Liver (tissue), 9 donors: ENCODE results near the gene PCDH8. TPM values are rescaled to one million over a fixed set of nuclear protein-coding genes. Genes with fewer than 3 reads are reported as not detected.

Experiments used
- DNase-seq: peaks from one replicate; pipeline ENCODE4 v3.0.0-alpha.2; 2017; ENCODE audit warnings: low spot score
- H3K27ac ChIP-seq, 2 donors: one replicate each; pipeline ENCODE4 v1.7.0; 2013; ENCODE audit warnings: inconsistent platforms in 2 of 2, low read length in 2 of 2, control low read depth in 1 of 2, low read depth in 1 of 2, mild to moderate bottlenecking in 1 of 2
- H3K27me3 ChIP-seq, 4 donors: one replicate each; pipeline versions ENCODE4 v1.6.1 to v1.7.0; 2013; ENCODE audit warnings: low read length in 3 of 4, inconsistent platforms in 1 of 4, mild to moderate bottlenecking in 1 of 4, moderate library complexity in 1 of 4; ENCODE audit not compliant: control insufficient read depth in 4 of 4, insufficient read depth in 4 of 4
- H3K36me3 ChIP-seq, 4 donors: one replicate each; pipeline versions ENCODE4 v1.6.1 to v1.7.0; 2013; ENCODE audit warnings: low read length in 3 of 4, mild to moderate bottlenecking in 3 of 4, low read depth in 1 of 4, moderate library complexity in 1 of 4; ENCODE audit not compliant: control insufficient read depth in 4 of 4, insufficient read depth in 3 of 4
- H3K4me1 ChIP-seq, 4 donors: one replicate each; pipeline versions ENCODE4 v1.6.1 to v1.7.0; 2013; ENCODE audit warnings: low read length in 3 of 4, mild to moderate bottlenecking in 3 of 4, moderate library complexity in 1 of 4; ENCODE audit not compliant: control insufficient read depth in 4 of 4, insufficient read depth in 4 of 4
- H3K4me3 ChIP-seq, 3 donors: one replicate each; pipeline versions ENCODE4 v1.6.1 to v1.7.0; 2013; ENCODE audit warnings: low read length in 3 of 3, control low read depth in 1 of 3, low read depth in 1 of 3, mild to moderate bottlenecking in 1 of 3
- H3K9ac ChIP-seq, 2 donors: one replicate each; pipeline ENCODE4 v1.7.0; 2013; ENCODE audit warnings: low read length in 2 of 2, mild to moderate bottlenecking in 2 of 2, moderate library complexity in 2 of 2, control low read depth in 1 of 2, low read depth in 1 of 2
- H3K9me3 ChIP-seq, 4 donors: one replicate each; pipeline versions ENCODE4 v1.6.1 to v1.7.0; 2013; ENCODE audit warnings: low read length in 3 of 4; ENCODE audit not compliant: control insufficient read depth in 4 of 4
- EGR1 ChIP-seq, 2 donors: IDR thresholded peaks; 2 replicates each; pipeline ENCODE4 v1.6.1; 2016 to 2018; ENCODE audit warnings: antibody characterized with exemption in 2 of 2, low read depth in 2 of 2
- FOXA1 ChIP-seq: IDR thresholded peaks from 2 replicates; pipeline ENCODE4 v1.6.1; 2016; ENCODE audit warnings: antibody characterized with exemption
- FOXA2 ChIP-seq: IDR thresholded peaks from 2 replicates; pipeline ENCODE4 v1.6.1; 2016; ENCODE audit warnings: antibody characterized with exemption
- GABPA ChIP-seq, 2 donors: IDR thresholded peaks in 1 of 2; conservative IDR thresholded peaks in 1 of 2; 2 replicates each; pipeline ENCODE4 v1.6.1; 2016; ENCODE audit warnings: antibody characterized with exemption in 2 of 2, mild to moderate bottlenecking in 1 of 2, moderate library complexity in 1 of 2
- HNF4A ChIP-seq, 2 donors: conservative IDR thresholded peaks; 2 replicates each; pipeline ENCODE4 v1.6.1; 2016; ENCODE audit warnings: antibody characterized with exemption in 2 of 2, mild to moderate bottlenecking in 2 of 2
- HNF4G ChIP-seq: IDR thresholded peaks from 2 replicates; pipeline ENCODE4 v1.6.1; 2016; ENCODE audit warnings: antibody characterized with exemption
- JUND ChIP-seq, 2 donors: IDR thresholded peaks; 2 replicates each; pipeline ENCODE4 v1.6.1; 2016; ENCODE audit warnings: antibody characterized with exemption in 2 of 2
- NR2F2 ChIP-seq: IDR thresholded peaks from 2 replicates; pipeline ENCODE4 v1.6.1; 2016; ENCODE audit warnings: antibody characterized with exemption
- RAD21 ChIP-seq, 2 donors: IDR thresholded peaks; 2 replicates each; pipeline ENCODE4 v1.6.1; 2016; ENCODE audit warnings: antibody characterized with exemption in 2 of 2, mild to moderate bottlenecking in 2 of 2
- RXRA ChIP-seq, 2 donors: IDR thresholded peaks; 2 replicates each; pipeline ENCODE4 v1.6.1; 2017 to 2018; ENCODE audit warnings: antibody characterized with exemption in 2 of 2, mild to moderate bottlenecking in 1 of 2
- SP1 ChIP-seq: IDR thresholded peaks from 2 replicates; pipeline ENCODE4 v1.6.1; 2018; ENCODE audit warnings: antibody characterized with exemption, mild to moderate bottlenecking
- TAF1 ChIP-seq: conservative IDR thresholded peaks from 2 replicates; pipeline ENCODE4 v1.6.1; 2016; ENCODE audit warnings: antibody characterized with exemption, mild to moderate bottlenecking
- YY1 ChIP-seq: IDR thresholded peaks from 2 replicates; pipeline ENCODE4 v1.6.1; 2016; ENCODE audit warnings: antibody characterized with exemption, mild to moderate bottlenecking
- WGBS: extraction: QIAGEN DNeasy Blood & Tissue Kit; methylation state at CpG from one replicate; pipeline ENCODE4 v1.1.7; 2013; 5-methylcytosine and 5-hydroxymethylcytosine counted together
- polyA plus RNA-seq, 2 donors: library from polyadenylated mRNA; stranded (reverse) in 1 of 2; unstranded in 1 of 2; fragments of 200-250 nt in 1 of 2; fragments of >200 nt in 1 of 2; fragmentation: Nextera tagmentation in 1 of 2; extraction: Ambion mirVana in 1 of 2; gene quantifications; one replicate each; pipeline versions ENCODE4 v1.2.1 to v1.2.3, GENCODE V29; 2013 to 2015
- total RNA-seq, 2 donors: library from RNA; depleted of rRNA; stranded (reverse); fragments of >200 nt; gene quantifications; one replicate each; pipeline ENCODE4 v1.2.3, GENCODE V29; 2014
- TF ChIP-seq, protein P1 (sequence below): IDR thresholded peaks from 2 replicates; pipeline ENCODE4 v1.6.1; 2016; ENCODE audit warnings: antibody characterized with exemption, mild to moderate bottlenecking
- TF ChIP-seq, protein P2 (sequence below): IDR thresholded peaks from 2 replicates; pipeline ENCODE4 v1.6.1; 2016; ENCODE audit warnings: antibody characterized with exemption
- TF ChIP-seq, protein P3 (sequence below): IDR thresholded peaks from 2 replicates; pipeline ENCODE4 v1.6.1; 2016; ENCODE audit warnings: antibody characterized with exemption
- TF ChIP-seq, protein P4 (sequence below): fragments of 150-350 bp; IDR thresholded peaks from 2 replicates; pipeline ENCODE4 v1.5.1; 2017; ENCODE audit warnings: improper control_type of control experiment, low read depth, low read length; ENCODE audit not compliant: missing input control
- TF ChIP-seq, protein P5 (sequence below): IDR thresholded peaks from 2 replicates; pipeline ENCODE4 v1.6.1; 2016; ENCODE audit warnings: antibody characterized with exemption
- donor health status: healthy.
- donor health status: healthy.
- donor health status: healthy.
- donor health status: healthy.
- donor health status: healthy.

PCDH8 gene
- total and polyA plus RNA-seq, 4 donors = not detected

DNA sequence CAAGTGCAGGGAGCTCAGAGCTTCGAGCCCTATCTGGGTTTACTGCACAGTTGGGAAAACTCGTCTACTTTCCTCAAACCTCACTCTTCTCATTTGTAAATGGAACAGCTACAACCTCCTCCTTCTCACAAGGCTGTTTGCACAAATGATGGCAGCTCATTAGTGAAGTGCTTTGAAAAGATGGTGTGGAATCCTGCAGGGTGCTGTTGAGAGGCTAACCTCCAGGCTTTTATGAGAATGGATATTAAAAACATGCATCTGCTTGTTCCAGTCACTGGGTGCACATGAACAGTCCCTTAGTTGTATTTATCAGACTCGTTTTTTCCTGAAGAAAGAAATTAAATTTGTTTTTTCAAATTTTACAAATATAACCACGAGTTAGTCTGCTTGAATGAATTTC is 36.6 kb downstream of the PCDH8 start (continued):
- TF ChIP-seq, protein P1, sequence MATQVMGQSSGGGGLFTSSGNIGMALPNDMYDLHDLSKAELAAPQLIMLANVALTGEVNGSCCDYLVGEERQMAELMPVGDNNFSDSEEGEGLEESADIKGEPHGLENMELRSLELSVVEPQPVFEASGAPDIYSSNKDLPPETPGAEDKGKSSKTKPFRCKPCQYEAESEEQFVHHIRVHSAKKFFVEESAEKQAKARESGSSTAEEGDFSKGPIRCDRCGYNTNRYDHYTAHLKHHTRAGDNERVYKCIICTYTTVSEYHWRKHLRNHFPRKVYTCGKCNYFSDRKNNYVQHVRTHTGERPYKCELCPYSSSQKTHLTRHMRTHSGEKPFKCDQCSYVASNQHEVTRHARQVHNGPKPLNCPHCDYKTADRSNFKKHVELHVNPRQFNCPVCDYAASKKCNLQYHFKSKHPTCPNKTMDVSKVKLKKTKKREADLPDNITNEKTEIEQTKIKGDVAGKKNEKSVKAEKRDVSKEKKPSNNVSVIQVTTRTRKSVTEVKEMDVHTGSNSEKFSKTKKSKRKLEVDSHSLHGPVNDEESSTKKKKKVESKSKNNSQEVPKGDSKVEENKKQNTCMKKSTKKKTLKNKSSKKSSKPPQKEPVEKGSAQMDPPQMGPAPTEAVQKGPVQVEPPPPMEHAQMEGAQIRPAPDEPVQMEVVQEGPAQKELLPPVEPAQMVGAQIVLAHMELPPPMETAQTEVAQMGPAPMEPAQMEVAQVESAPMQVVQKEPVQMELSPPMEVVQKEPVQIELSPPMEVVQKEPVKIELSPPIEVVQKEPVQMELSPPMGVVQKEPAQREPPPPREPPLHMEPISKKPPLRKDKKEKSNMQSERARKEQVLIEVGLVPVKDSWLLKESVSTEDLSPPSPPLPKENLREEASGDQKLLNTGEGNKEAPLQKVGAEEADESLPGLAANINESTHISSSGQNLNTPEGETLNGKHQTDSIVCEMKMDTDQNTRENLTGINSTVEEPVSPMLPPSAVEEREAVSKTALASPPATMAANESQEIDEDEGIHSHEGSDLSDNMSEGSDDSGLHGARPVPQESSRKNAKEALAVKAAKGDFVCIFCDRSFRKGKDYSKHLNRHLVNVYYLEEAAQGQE = no peak
- TF ChIP-seq HNF4G = no peak
- no peak for TF ChIP-seq YY1
- TF ChIP-seq HNF4A (conservative IDR thresholded peaks at IDR 0.05) = no peak
- TF ChIP-seq JUND (IDR thresholded peaks at IDR 0.05) = no peak
- TF ChIP-seq NR2F2 = no peak
- TF ChIP-seq, protein P2, sequence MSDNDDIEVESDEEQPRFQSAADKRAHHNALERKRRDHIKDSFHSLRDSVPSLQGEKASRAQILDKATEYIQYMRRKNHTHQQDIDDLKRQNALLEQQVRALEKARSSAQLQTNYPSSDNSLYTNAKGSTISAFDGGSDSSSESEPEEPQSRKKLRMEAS = no peak
- TF ChIP-seq SP1 = no peak
- no peak for TF ChIP-seq FOXA1
- TF ChIP-seq, protein P3, sequence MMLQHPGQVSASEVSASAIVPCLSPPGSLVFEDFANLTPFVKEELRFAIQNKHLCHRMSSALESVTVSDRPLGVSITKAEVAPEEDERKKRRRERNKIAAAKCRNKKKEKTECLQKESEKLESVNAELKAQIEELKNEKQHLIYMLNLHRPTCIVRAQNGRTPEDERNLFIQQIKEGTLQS = no peak

DNA sequence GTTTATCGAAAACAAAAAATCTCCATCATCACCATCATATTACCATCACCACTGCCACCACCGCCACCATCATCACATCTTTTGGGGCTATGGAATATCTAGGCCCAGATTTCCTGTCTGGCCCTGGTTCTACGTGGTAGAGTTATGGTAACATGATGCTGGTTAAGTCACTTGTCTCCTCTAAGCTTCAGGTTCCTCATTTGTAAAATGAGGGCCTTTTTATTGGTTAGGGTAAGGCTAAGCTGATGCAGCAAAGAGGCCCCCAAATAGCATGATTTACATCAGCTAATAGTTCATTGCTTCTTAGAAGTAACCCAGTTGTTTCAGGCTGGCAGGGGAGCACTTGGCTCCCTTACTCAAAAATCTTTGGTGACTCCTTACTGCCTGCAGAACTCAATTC is 37.9 kb downstream of the PCDH8 start:
- H3K4me3 ChIP-seq = no peak overlapping the region
- H3K9ac ChIP-seq = no peak overlapping the region
- H3K27ac ChIP-seq = no peak overlapping the region
- H3K4me1 ChIP-seq = no peaks in the 10 kb centered on the region
- DNase-seq = no peak
- 74% methylated on average over 3 of the region's 3 CpGs for WGBS
- TF ChIP-seq FOXA1 = no peak
- no peak for TF ChIP-seq RXRA (IDR thresholded peaks at IDR 0.05)
- TF ChIP-seq JUND (IDR thresholded peaks at IDR 0.05) = no peak
- TF ChIP-seq, protein P4, sequence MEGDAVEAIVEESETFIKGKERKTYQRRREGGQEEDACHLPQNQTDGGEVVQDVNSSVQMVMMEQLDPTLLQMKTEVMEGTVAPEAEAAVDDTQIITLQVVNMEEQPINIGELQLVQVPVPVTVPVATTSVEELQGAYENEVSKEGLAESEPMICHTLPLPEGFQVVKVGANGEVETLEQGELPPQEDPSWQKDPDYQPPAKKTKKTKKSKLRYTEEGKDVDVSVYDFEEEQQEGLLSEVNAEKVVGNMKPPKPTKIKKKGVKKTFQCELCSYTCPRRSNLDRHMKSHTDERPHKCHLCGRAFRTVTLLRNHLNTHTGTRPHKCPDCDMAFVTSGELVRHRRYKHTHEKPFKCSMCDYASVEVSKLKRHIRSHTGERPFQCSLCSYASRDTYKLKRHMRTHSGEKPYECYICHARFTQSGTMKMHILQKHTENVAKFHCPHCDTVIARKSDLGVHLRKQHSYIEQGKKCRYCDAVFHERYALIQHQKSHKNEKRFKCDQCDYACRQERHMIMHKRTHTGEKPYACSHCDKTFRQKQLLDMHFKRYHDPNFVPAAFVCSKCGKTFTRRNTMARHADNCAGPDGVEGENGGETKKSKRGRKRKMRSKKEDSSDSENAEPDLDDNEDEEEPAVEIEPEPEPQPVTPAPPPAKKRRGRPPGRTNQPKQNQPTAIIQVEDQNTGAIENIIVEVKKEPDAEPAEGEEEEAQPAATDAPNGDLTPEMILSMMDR = no peak
- TF ChIP-seq, protein P5, sequence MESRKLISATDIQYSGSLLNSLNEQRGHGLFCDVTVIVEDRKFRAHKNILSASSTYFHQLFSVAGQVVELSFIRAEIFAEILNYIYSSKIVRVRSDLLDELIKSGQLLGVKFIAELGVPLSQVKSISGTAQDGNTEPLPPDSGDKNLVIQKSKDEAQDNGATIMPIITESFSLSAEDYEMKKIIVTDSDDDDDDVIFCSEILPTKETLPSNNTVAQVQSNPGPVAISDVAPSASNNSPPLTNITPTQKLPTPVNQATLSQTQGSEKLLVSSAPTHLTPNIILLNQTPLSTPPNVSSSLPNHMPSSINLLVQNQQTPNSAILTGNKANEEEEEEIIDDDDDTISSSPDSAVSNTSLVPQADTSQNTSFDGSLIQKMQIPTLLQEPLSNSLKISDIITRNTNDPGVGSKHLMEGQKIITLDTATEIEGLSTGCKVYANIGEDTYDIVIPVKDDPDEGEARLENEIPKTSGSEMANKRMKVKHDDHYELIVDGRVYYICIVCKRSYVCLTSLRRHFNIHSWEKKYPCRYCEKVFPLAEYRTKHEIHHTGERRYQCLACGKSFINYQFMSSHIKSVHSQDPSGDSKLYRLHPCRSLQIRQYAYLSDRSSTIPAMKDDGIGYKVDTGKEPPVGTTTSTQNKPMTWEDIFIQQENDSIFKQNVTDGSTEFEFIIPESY = no peak
- no peak for TF ChIP-seq RAD21 (IDR thresholded peaks at IDR 0.05)
- no peak for TF ChIP-seq SP1
- TF ChIP-seq HNF4G = no peak
- TF ChIP-seq, protein P3 = no peak
- TF ChIP-seq YY1 = no peak
- TF ChIP-seq HNF4A (conservative IDR thresholded peaks at IDR 0.05) = no peak
- TF ChIP-seq TAF1 = no peak
- TF ChIP-seq NR2F2 = no peak
- TF ChIP-seq, protein P1 = no peak
- no peak for TF ChIP-seq GABPA (IDR thresholded peaks at IDR 0.05 in 1 of 2, conservative IDR thresholded peaks at IDR 0.05 in 1 of 2)
- TF ChIP-seq FOXA2 = no peak
- TF ChIP-seq, protein P2 = no peak
- no peak for TF ChIP-seq EGR1 (IDR thresholded peaks at IDR 0.05; ENCODE audit: low read depth in 2 of 2)
- no peaks in the 10 kb centered on the region for H3K36me3 ChIP-seq
- H3K9me3 ChIP-seq = no peaks in the 10 kb centered on the region
- no peaks in the 10 kb centered on the region for H3K27me3 ChIP-seq
